ENCODE data around the gene GLIS1. TPM values are rescaled to one million over a fixed set of nuclear protein-coding genes. Genes with fewer than 3 reads are reported as not detected.

GLIS1 gene
- total RNA-seq, 2 donors from 2014 or later: 2.6 TPM; not detected in 1

DNA sequence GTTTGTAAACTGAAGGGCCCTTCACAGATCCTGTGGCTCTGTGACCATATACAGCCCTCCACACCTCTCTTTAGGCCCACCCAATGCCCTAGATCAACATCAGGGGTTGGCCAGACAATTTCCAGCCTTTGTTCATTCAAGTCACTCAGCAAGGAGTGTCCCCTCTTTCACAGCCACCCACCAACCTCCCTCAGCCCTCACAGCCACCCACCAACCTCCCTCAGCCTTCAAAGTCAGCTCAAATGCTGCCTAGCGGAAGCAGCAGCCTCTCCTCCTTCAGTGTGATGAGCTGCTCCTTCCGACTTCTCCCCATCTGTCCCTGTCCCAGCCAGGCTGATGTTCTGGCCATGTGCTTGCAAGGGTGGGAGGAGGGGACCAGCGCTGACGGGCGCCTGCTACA is 208.4 kb downstream of the GLIS1 start:
- no peaks in the 10 kb centered on the region for H3K9me3 ChIP-seq
- no peak for ATAC-seq (ENCODE audit: insufficient number of reproducible peaks, low FRiP score, low read depth)

DNA sequence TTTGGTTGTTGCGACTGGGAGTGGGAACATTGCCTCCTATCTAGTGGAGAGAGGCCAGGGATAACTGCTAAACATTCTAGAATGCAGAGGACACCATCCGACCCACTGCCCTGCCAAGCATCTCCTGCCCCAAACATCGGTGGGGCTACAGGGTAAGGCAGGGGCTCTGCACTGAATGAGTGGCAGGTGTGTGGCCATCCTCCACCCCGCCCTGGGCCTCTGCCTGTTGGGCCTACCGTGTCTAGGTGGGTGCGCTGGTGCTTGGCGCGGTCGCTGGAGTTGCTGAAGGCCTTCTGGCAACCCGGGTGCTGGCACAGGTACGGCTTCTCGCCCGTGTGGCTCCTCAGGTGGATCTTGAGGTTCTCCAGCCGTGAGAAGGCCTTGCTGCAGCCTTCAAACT is 209.4 kb downstream of the GLIS1 start:
- Histone ChIP-seq H3K27me3 (replicated peaks; ENCODE audit: insufficient read depth) (no peaks in the 10 kb centered on the region), H3K4me1 (ENCODE audit: control insufficient read depth in 1 of 2, low read depth in 2 of 2) (peaks cover 6 to 17% of the 10 kb centered on the region in 2 donors), H3K4me3 (no peak overlapping the region), H3K36me3 (no peaks in the 10 kb centered on the region), H3K9me3 (no peaks in the 10 kb centered on the region), H3K27ac (no peak overlapping the region)
- ATAC-seq (ENCODE audit: insufficient number of reproducible peaks, low FRiP score, low read depth): no peak
- DNase-seq (ENCODE audit: low spot score): no peak
- TF ChIP-seq, protein P1, sequence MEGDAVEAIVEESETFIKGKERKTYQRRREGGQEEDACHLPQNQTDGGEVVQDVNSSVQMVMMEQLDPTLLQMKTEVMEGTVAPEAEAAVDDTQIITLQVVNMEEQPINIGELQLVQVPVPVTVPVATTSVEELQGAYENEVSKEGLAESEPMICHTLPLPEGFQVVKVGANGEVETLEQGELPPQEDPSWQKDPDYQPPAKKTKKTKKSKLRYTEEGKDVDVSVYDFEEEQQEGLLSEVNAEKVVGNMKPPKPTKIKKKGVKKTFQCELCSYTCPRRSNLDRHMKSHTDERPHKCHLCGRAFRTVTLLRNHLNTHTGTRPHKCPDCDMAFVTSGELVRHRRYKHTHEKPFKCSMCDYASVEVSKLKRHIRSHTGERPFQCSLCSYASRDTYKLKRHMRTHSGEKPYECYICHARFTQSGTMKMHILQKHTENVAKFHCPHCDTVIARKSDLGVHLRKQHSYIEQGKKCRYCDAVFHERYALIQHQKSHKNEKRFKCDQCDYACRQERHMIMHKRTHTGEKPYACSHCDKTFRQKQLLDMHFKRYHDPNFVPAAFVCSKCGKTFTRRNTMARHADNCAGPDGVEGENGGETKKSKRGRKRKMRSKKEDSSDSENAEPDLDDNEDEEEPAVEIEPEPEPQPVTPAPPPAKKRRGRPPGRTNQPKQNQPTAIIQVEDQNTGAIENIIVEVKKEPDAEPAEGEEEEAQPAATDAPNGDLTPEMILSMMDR (IDR thresholded peaks at IDR 0.05): no peak

More for the DNA sequence above, 208.4 kb downstream of the GLIS1 start:
- Histone ChIP-seq H3K4me1 (ENCODE audit: control insufficient read depth in 1 of 2, low read depth in 2 of 2) (peaks cover 6 to 17% of the 10 kb centered on the region in 2 donors), H3K36me3 (no peaks in the 10 kb centered on the region), H3K4me3 (no peak overlapping the region), H3K27me3 (replicated peaks; ENCODE audit: insufficient read depth) (no peaks in the 10 kb centered on the region), H3K27ac (no peak overlapping the region)
- TF ChIP-seq, protein P1 (IDR thresholded peaks at IDR 0.05): no peak
- no peak for DNase-seq (ENCODE audit: low spot score)

DNA sequence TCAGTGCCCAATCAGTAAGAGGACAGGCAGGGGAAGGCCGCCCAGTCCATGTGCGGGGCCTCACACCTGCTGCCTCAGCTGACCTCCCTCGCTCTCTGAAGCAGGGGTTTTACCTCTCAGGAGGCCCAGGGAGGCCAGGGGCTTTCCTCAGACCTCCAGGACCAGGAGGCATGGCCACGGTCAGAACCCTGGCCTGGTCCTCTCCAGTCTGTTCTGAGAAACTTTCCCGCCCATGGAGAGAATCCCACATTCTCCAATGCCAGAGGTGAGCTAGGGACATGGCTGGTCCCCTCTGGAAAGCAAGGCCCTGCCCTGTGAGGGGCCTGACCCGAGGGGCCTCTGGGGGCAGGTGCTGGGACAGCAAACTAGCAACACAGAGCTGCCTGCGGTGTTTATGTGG is 211.6 kb downstream of the GLIS1 start:
- Histone ChIP-seq H3K27ac (no peak overlapping the region), H3K9me3 (no peaks in the 10 kb centered on the region), H3K4me1 (ENCODE audit: control insufficient read depth in 1 of 2, low read depth in 2 of 2) (peaks cover 6 to 17% of the 10 kb centered on the region in 2 donors), H3K4me3 (no peak overlapping the region), H3K27me3 (replicated peaks; ENCODE audit: insufficient read depth) (no peaks in the 10 kb centered on the region), H3K36me3 (no peaks in the 10 kb centered on the region)
- TF ChIP-seq, protein P1 (IDR thresholded peaks at IDR 0.05): no peak
- ATAC-seq (ENCODE audit: insufficient number of reproducible peaks, low FRiP score, low read depth) (no peak), DNase-seq (ENCODE audit: low spot score) (no peak)

DNA sequence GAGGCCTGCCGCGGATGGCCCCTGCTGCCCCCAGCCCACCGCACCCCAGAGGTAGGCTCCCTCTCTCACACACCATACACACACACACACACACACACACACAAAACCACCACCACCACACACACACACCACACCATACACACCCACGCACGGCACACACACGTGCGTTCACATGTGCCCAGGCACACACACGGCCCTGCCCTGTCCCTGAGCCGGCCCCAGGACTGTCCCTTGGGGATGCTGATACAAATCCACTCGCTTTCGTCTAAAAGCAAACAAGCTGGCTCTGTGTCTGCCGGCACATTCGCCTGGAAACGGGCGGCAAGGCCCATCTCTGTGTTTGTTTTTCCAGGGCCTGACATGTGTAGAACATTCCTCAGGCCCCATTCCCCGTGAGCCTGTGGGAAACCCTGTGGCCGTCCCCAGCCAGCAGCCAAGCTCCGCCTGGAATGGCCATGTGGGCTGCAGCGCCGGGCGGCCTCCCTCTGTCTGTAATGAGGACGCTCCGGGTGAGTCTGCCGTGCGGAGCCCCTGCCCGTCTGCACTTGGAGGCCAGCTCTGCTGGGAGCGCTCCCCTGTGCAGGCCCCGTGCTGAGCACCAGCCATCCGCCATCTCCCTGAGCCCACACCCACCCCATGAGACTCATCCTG is 212.4 kb downstream of the GLIS1 start:
- DNase-seq (ENCODE audit: low spot score) (no peak), ATAC-seq (ENCODE audit: insufficient number of reproducible peaks, low FRiP score, low read depth) (peak; percentile 24)
- Histone ChIP-seq H3K27me3 (replicated peaks; ENCODE audit: insufficient read depth) (no peaks in the 10 kb centered on the region), H3K4me3 (peak overlapping the region; percentile 50), H3K9me3 (no peaks in the 10 kb centered on the region), H3K4me1 (ENCODE audit: control insufficient read depth in 1 of 2, low read depth in 2 of 2) (peaks cover 6 to 17% of the 10 kb centered on the region in 2 donors), H3K36me3 (no peaks in the 10 kb centered on the region), H3K27ac (no peak overlapping the region)
- TF ChIP-seq, protein P1 (IDR thresholded peaks at IDR 0.05): no peak

DNA sequence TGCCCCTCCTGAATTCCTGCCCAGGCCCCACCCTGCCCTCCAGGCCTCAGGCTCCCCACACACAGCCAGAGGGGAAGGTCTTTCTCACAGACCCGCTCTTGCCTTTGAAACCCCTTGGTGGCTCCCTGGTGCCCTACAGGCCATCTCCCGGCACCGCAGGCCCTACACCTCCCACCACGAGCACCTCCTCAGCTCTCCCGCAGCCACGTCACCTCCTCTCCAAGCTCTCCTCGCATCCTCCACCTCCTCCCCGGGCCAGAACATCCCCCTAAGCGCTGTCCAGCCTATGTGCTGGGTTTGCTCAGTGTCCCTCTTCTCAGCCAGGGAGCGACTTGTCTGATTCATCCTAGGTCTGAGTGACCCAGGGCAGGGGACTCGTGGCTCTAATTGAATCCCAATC is 213.4 kb downstream of the GLIS1 start:
- ATAC-seq (ENCODE audit: insufficient number of reproducible peaks, low FRiP score, low read depth) (no peak), DNase-seq (ENCODE audit: low spot score) (no peak)
- peaks cover 6 to 17% of the 10 kb centered on the region in 2 donors for H3K4me1 ChIP-seq (ENCODE audit: control insufficient read depth in 1 of 2, low read depth in 2 of 2)
- TF ChIP-seq, protein P1 (IDR thresholded peaks at IDR 0.05): no peak
- no peaks in the 10 kb centered on the region for H3K36me3 ChIP-seq
- no peak overlapping the region for H3K27ac ChIP-seq
- no peak overlapping the region for H3K4me3 ChIP-seq
- H3K27me3 ChIP-seq (replicated peaks; ENCODE audit: insufficient read depth): no peaks in the 10 kb centered on the region
- no peaks in the 10 kb centered on the region for H3K9me3 ChIP-seq

Data from thoracic aorta (tissue), 2 donors.